Activated CD4-positive, alpha-beta T cell treated with anti-CD3 and anti-CD28 coated beads, Interleukin-2, Interleukin-4, amounts not matched to agents 100 ng/mL and 50 ng/mL, durations not matched to agents 16 hours and 8 hours (primary cell): ENCODE results near the gene GATD1.

Source experiments
- DNase-seq: peaks from one replicate; pipeline ENCODE4 v3.0.0-alpha.2; 2020; ENCODE audit warnings: low spot score

The GATD1 gene

DNA sequence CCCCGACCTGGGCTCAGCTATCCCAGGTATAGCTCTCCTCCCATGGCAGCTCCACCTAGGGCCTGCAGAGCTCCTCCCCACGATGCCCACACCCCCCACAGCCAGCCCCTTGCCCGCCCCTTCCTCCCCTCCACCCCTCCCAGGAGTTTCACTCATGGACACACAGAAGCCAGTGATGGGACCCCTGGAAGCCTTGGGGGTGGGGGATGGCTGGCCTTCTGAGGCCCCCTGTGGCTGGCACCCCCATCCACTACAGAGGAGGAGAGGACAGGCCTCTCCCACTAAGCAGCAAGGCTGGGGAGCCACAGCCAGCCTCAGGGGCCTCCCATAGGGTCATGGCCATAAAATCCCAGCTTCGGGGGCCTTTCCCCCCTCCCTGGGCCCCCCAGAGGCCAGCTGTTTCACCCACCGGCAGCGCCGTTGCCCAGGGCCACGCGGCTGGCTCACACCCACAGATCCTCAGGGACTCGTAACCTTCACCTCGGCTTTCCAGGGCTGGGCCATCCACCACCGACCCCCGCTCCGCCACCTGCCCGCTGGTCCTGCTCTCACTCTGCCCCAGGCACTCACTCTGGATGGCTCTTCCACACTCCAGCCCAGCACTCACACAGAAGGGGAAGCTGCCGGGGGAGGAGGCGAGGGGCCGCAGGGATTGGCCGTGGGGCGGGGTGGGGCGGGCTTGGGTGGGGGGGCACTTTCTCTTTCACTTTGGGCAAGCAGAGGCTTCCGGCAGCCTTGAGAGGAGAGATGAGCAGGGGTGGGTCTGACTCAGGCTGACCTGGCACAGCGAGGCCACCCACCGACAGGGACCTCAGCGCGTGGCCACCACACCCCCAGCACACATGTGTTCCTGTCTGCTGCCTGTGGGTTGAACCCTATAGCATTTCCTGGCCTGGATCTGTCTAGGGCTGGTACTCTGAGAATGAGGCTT lies 18.6 kb upstream of the GATD1 start:
- DNase-seq: peak; percentile 87

DNA sequence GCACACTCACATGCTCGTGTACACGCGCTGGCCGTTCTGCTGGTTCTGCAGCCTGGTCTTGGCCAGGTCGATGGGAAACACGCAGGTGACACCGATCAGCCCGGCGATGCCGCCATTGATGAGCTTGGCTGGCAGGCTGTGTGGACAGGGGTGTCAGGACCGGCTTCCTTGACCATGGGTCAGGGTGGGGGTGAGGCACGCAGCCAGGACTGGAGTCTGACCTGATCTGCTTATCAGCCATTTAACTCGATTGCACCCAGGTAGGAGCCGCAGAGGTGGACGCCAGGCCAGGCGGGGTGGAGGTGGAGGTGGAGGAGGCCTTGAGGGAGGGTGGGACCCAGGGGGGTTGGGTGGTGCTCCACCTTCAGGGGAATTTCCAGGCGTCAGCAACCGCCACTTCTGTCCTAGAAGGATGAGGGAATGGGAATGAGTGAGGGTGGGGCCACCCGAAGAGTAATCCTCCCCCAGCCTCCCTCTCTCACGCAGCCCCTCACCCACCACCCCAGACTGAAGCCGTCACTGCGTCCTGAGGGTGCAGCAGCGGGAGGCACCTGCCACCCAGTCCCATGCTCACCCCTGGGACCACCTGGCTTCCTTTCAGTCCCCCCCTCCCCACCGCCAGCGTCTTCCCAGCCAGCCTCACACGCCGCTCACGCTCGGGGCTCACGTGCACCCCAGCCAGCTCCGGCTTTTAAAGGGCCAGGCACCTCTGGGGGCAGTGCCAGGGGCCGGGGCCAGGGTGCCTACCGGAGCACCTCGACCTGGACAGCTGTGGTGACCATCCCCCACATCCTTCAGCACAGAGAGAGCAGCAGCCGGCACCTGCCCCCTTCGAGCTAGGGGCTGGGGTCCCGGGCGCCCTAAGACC lies 17.7 kb upstream of the GATD1 start:
- no peak for DNase-seq

DNA sequence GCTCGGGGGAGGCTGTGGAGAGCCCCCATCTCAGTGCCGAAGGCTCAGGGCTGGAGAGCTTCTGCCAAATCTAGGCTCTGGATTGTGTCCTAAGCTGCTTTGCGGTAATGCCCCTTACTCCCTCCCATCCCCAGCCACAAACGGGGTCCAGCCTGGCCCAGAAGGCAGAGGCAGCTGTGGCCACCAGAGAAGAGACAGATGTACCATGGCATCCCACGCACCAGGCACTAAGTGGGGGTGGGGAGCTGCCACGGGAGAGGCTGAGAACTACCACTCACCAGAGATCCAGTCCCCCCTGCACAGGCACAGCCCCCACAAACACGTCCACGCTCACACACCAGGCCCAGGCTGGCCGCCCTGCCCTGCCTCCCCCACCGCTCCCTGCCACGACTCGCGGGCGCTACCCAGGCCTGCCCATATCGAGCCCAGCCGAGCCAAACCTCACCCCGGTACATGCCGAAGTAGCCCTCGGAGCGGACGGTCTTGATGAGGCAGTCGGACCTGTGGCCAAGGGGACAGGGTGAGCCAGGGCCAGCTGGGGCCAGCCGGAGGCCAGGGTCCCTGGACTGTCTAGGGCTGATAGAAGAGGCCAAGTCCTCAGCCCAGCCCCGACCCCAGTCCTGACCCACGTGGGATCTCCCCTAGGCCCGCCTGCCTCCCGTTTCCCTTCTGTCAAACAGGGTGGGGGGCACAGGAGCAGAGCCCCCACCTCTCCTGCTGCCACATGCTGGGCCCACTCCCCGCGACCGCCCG lies 16.9 kb upstream of the GATD1 start:
- no peak for DNase-seq

DNA sequence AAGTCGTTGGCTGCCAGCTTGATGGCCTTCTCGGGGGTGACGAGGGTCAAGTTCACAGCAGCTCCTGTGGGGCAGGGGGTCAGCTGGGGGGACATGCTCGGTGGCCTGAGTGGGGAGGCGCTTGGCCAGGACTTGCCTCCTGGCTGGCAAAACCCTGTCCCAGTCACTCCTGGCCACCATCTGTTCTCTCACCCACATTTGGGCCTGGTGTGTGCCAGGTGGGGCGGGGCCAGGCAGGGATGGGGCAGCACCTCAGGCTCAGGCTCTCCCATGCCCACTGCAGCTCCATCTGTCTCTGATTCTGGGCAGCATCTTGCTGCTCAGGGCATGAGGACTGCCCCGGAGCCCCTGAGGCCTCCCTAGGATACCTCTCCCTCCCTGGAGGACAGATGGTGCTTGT lies 16.3 kb upstream of the GATD1 start:
- DNase-seq: no peak

DNA sequence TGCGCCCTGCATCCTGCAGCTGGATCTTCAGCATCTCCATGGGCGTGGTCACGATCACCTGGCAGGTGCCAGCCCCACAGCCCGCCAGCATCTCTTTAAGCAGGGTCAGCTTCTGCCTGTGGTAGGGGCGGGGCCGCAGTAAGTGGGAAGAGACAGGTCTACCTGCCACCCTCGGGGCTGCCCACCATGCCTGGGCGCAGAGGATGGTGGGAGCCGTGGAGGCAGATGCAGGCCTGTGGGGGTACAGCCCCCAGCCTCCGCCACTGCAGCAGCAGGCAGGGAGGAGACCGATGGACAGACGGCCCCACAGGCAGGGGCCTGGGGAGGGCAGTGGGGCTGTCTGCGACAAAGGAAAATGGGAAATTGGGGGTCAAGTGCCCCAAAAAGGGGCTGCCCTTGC lies 15.6 kb upstream of the GATD1 start:
- no peak for DNase-seq

DNA sequence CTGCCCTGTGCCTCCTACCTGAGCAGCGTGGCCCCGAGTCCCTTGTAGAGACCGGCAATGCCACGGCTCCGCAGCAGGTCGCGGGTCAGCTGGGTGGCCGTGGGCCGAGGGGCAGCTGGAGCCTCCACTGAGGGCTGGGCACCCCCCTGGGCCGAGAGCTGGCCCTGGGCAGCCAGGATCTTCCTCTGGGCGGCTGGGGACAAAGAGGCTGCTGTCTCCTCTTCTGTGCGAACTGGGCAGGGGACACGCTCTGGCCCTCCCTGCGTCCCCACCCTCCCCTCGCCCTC lies 15.2 kb upstream of the GATD1 start:
- DNase-seq: no peak

DNA sequence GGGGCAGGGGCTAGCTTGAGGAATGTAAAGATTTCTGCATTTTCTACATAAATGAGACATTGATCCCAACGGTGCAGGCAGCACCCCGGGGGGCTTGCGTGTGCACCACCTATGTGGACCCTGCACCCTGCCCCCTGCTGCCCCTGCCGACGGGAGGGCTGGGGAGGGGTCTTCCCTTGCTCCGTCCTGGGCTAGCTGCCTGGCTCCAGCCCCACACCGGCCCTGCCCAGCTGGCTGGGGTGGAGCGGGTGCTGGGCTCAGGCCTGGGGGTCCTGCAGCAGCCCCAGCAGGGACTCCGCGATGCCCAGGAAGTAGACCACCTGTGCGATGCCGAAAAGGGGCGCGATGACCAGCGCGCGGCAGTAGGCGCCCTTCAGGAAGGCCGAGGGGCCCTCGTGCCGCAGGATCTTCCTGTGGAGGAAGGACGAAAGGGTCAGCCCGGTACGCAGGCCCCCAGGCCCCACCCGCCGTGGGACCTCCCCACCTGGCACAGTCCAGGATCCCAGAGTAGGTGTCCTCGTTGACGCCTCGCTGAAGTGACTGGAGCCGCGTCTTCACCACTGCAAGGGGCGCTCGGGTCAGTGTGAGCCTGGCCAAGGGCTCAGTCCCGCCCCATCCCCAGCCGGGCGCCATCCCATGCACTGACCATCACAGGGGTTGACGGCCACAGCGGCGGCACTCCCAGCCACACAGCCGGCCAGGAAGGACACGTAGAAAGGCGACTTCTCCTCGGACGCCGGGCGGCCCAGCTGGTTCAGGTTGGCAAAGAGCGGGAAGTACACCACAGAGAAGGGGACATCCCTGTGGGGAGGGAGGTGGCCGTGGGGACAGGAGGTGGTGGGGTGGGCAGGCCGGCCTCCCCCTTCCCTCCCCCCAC lies 14.6 kb upstream of the GATD1 start:
- no peak for DNase-seq

DNA sequence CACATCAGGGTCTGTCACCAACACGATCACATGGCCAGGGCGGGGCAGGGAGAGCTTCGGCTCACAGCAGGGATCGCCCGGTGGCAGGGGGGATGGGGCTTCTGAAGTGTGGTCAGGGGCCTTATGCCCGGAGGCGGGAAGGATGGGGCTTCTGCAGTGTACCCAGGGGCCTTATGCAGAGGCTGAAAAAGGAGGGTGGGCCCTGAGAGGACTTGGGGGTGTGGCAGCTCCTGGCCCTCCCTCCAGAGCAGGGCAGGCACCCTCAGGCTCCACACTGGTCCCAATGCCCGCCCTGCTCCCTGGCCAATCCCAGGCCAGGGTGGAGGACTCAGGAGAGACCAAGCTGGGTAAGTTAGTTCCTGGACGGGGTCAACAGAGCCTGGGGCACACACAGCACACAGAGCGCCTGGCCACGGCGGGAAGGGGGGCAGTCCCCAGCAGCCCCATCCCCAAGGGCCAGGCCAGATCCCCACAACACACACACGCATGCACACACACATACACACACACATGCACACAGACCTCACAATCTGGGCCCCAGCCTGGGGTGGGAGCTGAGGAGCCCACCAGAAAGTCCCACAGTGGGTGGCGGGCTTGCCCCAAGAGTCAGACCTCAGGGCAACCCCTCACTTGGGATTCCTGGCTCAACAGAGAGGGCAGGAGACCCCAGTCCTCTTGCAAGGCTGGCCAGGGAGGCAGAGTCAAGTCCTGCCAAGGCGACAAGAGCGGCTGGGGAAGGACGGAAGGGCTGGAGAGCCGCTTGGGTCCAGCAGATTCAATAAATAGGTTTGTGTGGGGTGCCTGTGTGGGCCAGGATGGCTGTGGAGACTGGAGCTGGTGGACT lies 13.7 kb upstream of the GATD1 start:
- no peak for DNase-seq

DNA sequence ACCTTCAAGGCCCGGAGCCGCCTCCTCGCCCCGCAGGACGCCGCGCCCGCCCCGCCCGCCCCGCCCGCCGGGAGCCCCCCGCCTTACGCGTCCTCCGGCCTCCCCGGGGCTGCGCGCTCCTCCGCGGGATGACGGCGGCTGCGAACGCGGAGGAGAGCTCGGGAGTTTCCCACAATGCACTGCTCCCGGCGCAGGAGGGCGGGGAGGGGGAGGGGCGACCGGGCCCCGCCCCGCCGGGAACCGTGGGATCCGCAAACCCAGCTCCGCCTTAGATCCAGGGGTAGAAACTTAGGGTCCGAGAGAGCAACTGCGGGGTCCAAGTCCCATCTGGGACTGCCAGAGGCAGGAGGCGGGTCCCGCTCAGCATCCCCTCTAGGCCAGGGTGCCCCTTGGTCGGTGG lies 12.7 kb upstream of the GATD1 start, which contains the start of gene CEND1:
Gene CEND1, minus strand, starts transcription at position 148 of the 400 bp plus-strand sequence. CDS start 1,514 bp downstream, outside the sequence.
- DNase-seq: no peak

DNA sequence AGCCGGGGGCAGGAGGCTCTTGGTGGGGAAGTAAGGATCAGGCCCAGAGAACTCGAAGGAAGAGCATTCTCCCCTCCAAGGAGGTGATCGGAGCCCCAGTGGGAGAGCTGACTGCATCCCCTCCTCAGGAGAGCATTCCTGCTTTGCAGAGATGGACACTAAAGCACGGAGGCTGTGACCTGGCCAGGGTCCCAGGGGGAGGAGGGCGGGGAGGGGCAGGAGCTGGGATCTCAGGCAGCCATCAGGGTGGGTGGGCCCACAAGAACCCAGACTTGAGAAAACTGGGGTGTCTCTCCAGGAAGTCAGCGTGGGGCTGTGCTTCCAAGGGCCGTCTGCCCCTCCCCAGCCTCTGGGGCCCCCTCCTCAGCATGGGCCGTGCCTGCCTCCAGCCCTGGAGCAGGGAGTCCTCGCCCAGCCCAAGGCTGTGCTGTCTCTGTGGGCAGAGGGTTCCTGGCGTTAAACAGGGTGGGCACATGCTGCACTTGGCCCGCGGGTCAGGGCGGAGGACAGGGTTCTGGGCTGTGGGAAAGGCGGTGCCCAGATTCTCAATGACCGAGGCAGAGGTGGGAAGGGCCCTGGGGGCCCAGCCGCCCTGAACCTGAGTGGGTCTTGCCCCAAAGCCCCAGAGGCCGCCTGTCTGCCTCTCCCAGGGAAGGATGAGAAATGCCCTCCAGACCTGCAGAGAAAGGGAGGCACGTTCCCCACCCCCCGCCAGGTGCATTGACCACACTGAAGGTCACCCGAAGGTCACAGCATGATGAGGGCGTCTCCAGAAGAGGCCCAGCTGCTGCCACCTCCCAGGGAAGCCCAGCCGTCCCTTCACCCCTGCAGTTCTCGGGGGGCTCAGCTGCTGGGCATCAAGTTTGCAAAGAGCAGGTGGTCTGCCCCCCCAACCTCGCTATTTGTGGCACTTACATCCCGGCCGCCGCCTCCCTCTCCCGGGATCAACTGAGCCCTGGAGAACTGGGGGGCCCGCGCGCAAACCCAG lies 12.0 kb upstream of the GATD1 start:
- no peak for DNase-seq

DNA sequence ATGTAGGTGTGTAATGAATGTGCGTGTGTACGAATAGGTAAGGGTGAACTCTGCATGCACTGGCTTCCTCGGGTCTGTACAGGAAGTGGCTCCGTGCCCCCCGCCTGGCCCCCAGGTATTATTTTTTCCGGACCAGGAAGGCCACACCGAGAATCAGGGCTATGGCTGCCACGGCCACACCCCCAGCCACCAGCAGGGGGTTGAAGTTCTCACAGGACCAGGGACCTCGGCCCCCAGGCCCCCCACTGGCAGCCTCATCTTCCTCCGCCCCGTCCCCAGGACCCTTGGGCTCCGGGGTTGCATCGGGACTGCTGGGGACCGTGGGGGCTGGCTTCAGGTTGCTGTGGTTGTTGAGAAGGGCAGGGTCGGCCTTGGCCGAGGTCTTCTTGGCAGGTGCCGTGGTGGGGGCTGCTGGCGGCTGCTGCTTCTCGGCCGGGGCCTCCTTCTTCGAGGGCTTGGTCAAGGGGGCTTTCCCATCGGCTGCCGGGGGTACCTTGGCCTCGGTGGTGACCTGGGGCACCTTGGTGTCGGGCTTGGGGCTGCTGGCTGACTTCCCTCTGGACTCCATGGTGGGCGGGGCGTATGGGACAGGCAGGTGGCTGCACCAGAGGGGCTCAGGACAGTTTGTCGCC lies 10.8 kb upstream of the GATD1 start:
- DNase-seq: no peak

DNA sequence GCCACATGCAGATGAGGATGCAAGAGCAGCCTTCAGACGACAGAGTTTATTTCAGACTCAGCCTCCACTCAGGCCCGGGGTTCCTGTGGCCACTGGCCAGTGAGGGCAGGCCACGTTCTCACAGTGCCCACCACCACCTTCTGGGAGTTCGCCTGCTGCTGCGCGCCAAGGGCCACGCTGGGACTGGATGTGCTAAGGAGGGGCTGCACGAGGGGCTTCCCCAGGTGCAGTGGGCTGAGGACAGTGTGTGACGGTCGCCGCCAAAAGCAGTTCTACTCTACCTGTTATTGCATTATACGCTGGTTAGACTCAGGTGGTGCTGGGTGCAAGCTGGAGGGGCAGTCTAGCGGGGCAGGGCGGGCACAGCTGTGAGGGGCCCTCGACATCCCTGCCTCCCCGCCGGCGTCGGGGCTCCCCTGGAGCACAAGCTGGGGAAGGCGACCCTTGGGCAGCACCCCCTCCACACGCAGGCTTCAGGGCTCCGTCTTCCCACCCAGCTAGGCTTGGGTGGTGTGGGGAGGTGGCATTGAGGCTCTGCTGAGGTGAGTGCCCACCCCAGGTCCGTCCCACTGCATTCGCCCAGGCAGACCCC lies 9.9 kb upstream of the GATD1 start:
- DNase-seq: no peak

DNA sequence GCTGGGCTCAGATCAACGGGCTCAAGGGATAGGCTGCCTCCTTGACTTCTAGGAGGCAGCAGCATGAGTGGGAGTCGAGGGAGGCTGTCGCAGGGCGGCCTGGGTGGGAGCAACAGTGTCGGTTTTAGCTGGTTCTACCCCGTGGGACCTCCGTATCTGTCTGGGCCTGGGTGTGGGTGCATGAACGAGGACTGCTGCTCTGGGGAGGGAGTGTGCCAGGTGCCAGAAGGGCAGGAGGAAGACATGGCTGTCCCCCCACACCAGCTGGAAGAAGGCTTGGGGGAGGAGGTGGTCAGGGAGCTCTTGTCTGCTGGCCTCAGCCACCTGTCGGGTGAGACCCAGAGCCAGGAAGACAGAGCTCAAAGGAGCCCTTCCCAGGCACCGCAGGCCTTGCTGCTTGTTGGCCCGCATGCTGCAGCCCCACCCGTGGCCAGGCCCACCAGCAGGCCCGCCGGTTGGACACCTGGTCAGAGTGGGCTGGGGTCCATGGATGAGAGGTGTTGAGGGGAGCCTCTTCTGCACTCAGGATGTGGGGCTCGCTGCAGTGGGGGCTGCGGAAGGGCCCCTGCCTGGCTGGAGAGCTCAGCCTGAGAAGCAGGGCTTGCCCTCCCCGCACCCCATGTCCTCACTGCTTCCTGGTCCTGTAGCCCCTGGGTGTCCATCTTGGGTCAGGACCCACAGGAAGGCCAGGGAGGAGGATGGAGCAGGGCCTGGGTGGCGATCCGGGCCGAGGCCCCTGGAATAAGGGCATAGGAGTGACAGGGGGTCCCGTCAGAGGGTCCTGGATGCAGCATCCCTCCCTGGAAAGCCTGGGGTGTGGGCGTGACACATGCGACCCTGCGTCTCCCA lies 9.2 kb upstream of the GATD1 start:
- DNase-seq: no peak

DNA sequence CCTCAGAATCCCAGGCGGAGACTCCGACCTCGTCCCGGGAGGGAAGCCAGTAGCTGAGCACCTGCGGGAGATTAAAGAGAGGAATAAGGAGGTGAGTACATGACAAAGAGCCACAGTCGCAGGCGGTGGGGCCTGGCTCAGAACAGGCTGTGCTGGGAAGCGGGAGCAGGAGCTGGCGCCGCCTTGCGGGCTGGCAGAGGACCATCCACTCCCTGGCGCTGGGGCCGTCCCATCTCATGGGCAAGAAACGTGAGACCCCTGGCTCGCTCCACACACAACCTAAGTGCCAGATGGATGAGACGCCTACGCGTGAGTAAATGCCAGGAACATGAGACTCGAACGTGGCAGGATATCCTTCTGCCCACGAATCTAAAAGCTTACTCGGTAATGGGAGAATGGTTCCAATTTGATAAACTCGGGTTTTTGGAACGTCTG lies 6.3 kb upstream of the GATD1 start:
- no peak for DNase-seq

DNA sequence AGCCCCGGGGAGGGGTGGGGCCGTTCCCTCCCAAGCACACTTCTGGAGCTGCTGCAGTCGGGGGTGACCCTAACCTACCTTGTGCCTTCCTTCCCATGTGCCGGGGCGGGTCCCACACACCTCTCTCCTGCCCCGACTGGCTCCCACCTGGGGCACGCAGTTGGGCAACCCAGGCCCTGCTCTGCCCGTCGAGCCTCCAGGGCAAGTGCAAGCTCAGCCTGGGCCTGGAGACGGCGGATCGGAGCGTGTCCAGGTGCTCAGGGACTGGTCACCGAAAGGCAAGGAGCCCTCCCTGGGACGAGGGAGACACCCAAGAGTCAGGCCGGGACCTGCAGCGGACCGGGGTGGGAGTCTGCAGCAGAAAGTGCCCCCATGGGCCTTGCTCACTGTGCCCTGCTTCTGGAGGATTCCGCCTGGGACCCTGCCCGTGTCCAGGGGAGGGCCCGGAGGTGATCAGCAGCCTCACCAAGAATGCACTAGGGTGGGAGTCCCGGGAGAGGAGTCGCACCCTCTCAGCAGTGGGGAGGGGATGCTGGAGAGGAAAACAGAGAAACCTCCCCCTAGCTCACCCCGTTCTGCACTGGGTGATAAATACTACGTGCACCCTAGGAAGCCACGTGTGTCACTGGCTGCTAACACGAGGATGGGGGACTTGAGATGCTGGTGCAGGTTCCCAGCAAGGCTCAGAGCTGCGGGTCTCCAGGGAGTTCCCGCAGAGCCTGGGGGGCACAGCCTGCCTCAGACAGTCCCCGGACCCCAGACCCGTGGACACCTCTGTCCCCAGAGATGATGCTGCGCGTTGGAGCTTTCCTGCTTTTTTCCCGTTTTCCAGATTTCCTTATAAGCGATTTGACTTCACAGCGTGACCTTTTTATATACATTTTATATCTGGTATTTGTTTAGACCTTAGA lies 5.2 kb upstream of the GATD1 start:
- DNase-seq: no peak

DNA sequence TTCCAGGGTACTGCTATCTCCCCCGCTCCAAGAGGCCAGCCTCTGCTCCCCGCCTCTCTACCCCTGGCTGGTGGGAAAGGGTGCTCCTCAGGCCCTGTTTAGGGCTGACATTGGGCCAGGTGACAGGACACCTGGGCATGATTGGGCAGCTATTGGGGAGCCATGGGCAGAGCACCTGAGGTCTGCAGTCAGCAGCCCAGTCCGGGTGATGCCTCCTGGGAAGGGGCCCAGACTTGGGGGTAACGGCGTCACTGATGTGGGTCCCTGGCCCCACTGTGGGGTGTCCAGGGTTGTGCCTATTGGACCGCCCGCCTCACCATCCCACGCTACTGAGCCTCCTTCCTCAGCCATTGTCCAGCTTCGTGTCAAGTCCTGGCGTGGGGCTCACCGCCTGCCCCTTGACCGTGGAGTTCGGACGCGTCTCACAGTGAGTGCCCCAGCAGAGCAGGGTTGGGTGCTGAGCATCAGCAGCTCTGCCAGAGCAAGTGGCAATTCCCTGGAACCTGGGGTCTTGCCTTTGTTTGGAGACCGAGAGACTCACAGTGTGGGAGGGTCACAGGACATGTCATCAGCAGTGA lies 2.8 kb upstream of the GATD1 start:
- no peak for DNase-seq
